COR-L47 (cell line): Measurements from ENCODE around the gene FHIT.
"Not testable (repeated sequence)": the region's sequence is repeated elsewhere in the genome, so short reads cannot be mapped to it uniquely, and the experiment has no call there.

Experiments
- DNase-seq: peaks from one replicate; lab custom pipeline; 2025; lab: John Stamatoyannopoulos, UW

FHIT gene

DNA sequence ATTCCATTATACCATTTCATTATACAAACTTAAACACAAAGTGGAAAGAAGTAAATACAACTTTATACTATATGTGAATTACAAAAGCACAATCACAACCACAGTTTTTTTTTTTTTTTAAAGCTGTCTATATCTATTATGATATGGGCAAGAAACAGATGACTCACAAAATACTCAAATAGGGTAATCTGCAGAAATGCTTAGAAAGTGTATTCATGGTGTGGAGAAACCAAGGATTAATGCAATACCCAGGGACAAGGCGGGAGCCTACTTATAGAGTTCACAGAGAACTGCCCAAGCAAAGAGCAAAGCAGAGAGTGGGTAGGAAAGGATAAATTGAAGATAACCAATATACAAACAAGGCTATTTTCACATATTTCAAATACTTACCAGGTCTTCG lies 332.0 kb downstream of the FHIT start:
- DNase-seq, result no peak

DNA sequence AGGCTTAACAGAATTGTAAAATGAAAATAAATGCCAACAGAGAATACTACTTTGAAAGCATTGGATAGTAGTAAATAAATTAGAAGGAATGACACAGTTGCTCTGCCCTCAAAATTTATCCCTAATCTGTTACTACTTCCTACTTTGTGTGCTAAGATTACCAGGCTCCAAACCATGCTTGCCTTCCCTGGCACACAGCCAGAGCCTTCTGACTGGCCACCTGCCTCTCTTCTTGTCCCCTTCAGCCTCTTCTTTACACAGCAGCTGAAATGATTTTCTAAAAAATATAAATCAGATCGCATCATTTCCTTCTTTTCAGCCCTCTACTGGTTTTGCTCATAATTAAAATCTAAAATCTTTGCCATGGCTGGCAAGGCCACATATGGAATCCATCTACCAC lies 334.1 kb downstream of the FHIT start:
- DNase-seq, result peak; percentile 2

DNA sequence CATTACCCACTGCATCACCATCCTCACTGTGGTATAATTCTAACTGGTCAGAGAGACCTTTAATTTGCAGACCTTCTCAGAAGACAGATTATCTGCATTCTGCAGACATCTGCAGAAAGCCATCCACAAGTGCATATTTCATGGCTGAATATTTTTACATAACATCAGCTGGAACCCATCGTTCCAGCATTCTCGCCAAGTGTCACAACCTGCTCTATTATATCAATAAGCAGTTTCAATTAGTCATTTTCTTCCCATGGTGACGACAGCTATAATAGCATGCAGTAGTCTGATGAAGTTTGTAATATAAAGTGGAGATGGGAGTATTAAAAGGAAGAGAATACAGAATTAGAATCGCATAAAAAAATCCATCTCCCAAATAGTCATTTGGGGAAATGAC lies 334.7 kb downstream of the FHIT start:
- DNase-seq, result no peak

DNA sequence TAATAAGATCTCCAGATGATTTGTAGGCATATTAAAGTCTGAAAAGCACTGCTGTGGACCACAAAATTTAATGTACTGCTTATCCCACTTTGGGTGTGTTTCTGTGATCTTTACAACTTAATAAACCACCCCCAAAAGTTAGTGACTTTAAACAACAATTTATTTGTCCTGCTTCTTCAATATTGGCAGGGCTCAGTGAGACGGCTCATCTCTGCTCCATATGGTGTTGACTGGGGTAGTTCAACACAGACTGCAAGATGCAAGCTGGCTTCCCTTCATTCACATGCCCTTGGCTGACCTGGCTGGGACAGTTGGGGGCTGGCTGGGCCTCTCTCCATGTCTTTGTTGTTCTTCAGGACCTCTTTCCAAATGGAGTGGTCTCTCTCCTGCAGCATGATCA lies 337.8 kb downstream of the FHIT start:
- no peak for DNase-seq

DNA sequence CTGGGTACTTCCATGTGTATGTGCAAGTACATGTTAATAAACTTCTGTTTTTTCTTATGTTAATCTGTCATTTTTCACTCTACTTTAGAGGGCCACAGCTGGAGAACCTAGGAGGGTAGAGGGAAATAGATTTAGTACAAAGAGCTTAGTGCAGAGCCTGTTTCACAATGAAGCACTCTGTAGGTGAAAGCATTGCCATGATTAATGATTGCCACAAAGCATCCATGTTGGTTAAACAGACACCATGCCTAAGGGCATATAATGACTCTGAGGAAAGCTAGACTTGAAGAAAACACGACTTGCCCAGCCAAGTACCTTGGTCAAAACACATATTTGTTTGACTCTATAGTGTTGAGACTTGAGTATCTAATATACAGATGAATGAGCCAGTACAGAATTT lies 338.4 kb downstream of the FHIT start:
- DNase-seq, result no peak

DNA sequence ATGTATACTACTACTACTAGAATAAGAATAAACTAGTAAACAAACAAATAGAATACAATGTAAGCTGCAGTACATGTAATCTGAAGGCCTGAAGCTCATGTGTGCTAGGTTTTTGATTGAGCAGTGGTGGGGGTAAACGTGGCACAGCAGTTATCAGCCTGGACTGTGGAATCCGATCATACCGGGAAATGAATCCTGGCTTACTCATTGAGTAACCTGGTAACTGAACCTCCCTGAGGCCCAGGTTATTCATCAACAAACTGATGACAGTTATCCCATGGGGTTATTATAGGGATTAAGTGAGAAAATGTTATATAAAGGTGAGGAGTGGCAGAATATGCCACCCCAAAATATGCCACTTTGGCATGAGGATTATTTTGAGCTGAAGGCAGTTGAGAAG lies 339.1 kb downstream of the FHIT start:
- DNase-seq, result no peak

DNA sequence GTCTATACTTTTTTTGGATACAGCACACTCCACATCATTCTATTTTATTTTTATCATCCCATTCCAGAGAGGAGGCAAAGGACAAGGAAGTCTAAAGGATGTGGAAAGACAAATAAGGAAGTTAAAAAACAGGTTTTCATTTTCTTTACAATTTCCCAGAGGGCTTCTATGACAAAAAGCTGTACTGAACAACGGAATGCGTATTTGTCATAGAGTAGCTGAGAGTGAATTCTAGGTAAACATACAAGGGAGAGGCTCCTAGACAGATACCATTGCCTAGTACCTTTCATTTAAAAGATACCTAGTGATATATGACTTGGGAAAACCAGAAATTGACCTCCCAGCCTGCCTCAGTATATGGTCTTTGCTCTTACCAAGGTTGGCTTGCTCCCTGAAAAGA lies 341.7 kb downstream of the FHIT start:
- DNase-seq, result no peak

DNA sequence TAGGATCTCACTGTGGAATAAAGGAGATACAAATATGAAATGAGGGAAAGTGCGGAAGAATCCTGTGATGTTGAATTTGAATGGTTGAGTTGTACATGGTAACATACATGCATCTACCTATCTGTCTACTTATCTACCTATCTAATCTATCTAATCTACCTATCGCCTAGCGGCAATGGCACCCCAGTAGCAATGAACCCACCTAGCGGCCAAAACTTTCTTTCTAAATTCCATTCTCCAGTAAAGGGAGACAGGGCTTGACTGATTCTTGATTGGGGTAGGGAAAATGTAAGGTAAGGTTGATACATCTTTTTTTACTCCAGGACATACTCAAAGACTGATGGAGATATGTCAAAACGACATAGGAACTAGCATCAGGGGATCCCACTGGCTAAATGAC lies 345.0 kb downstream of the FHIT start:
- no peak for DNase-seq

DNA sequence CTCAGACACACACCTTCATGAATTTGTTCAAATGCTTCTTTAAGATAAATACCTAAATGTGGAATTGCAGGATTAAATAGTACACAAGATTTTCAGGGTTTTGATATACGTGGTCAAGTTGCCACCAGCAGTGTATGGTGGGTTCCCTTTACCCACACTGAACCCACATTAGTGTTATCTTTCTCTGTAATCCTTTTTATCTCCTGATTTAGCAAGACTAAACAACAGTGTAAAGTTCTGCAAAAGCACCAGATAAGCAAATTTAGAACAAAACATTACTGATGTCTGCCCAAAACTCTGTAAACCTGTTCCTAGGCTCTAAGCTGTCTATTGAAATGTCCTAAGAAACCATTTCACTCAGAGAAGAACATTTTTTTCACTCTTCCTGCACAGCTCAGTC lies 352.9 kb downstream of the FHIT start:
- no peak for DNase-seq

DNA sequence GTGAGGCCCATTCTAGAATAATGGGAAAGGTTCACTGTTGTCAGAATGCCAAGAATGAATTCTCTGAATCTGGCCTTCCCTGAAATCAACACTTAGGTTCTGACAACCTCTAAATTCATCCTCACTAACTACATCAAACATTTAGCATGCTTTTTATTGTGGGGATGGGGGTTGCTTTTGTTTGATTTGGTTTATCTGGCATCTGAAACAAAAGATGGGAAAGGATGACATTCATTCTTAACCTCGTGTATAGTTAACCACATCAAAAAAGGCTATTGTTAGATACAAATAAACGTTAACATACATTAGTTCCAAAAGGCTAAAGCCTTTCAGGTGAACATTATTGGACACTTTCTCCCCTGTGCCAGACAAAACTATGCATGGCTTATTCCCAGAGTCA lies 357.3 kb downstream of the FHIT start:
- no peak for DNase-seq

DNA sequence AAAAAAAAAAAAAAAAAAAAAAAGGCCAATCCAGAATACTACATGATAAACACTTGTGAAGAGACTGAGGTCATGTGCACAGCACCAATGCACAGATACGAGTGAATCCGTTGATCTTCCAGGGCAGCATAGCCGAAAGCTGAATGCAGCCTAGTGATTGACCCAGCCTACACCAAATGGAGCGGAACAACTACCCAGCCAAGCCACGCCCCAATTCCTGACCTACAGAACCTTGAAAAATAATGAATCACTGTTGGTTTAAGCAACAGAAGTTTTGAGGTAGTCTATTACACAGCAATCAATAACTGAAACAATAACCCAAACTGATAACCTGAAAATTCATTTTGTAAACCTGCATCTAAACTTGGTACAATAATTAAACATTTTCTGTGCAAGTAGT lies 361.0 kb downstream of the FHIT start:
- no peak for DNase-seq

DNA sequence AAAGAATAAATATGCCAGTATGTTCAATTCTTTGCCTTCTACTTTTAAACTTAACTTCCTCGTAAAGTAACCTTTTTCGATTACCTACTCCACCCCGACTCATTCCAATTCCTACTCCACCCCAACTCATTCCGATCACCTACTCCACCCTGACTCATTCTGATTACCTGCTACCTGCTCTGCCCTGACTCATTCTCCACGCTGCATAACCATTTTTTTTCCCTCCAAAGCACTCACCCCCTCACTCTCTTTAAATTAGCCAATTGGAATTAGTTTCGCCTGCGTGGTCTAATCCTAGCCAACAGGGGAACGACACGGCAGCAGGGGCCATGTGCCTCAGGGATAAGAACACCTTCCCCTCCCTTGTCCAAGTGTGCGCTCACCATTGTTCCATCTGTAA lies 362.3 kb downstream of the FHIT start:
- not testable (repeated sequence) for DNase-seq

DNA sequence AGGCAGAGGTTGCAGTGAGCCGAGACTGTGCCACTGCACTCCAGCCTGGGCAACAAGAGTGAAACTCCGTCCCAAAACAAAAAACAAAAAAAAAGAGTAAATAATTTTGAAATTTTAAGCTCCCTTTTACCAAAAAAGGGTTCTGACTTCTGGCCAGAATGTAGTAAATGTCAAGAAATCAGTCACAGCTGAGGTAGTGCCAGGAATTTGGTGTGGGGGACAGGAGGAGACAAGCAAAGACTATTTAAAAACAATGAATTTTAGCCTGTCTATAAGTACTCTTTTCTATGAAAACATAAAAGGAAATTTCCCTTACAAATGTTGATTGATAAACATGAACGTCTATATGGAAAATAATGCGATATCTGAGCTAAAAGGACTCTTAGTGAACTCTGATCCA lies 363.7 kb downstream of the FHIT start:
- DNase-seq, result no peak

DNA sequence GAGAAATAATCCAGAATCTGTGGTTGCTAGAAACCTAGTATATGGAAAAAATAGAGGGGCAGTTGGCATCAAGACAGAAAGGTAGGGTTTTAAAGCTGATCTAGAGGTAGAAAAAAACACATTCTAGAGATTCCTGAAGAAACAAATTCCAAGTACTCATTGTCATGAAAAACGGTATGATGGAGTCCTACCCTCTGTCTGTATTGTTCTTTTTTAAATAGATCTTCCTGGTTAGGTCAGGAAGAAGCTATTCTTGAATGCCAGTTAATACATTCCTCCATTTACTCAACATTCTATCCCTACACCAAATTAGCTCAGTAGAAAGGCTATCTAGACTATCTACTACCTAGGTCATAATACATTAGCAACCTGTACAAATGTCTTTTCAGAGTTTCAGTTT lies 364.7 kb downstream of the FHIT start:
- DNase-seq, result no peak

DNA sequence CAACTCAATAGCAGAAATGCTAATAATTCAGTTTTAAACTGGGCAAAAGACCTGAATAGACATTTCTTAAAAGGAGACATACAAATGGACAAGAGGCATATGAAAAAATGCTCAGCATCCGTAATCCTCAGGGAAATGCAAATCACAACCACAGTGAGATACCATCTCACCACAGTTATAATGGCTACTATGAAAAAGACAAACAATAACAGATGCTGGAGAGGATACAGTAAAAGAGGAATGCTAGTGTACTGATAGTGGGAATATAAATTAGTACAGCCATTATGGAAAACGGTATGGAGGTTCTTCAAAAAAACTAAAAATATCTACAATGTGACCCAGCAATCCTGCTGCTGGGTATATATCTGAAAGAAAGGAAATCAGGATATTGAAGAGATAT lies 367.2 kb downstream of the FHIT start:
- no peak for DNase-seq

DNA sequence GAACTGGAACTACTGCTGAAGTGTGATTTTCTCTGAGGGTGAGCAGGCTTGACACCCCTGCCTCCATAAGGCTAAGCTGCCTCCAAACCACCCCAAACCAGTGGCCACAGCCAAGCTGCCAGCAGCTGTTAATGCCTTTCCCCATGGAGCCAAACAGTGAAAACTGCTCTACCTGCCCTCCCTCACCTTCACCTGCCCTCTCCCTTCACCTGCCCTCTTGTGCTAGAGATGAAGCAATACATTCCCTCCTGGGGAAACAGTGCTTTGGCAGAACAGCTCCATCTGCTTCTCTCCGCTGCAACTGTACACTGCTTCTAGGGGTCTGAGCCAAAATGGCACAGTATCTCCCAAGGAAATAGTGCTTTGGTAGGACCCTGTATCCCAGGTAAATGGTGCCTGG lies 374.1 kb downstream of the FHIT start:
- DNase-seq, result no peak

DNA sequence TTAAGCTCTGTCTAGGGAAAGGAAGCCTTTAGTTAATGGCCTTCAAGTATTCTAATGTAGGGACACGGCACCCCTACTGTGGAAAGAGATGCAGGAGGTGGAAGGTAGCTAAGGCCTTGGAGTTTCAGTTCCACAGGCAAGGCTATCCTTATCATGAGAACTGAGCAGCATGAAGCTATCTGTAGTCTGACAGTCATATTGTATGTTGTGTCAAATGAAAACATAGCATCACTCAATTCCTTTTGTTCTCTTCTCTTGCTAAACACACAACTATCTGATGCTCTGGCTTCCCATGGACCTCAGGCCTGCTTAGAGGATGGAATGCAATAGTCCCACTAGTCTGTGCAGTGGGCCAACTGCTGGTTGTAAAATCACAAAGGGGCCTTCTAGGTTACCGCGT lies 380.9 kb downstream of the FHIT start:
- DNase-seq, result no peak

DNA sequence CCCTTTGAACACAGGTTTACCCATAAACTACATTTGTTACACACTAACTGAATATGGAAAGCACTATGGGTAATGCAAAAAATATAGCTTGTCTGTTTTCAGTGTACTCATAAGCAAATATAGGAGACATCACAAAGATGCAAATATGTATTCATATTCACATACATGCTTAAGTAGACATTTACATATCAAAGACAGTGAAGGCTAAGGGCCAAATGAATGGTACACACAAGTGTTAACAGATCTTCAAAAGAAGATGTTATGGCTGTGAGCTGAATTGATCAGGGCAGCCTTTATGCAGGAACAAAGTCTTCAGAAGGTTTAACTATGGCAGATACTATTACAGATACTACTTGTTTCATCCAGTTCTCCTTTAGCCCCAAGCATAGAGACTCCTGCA lies 384.1 kb downstream of the FHIT start:
- DNase-seq, result no peak

DNA sequence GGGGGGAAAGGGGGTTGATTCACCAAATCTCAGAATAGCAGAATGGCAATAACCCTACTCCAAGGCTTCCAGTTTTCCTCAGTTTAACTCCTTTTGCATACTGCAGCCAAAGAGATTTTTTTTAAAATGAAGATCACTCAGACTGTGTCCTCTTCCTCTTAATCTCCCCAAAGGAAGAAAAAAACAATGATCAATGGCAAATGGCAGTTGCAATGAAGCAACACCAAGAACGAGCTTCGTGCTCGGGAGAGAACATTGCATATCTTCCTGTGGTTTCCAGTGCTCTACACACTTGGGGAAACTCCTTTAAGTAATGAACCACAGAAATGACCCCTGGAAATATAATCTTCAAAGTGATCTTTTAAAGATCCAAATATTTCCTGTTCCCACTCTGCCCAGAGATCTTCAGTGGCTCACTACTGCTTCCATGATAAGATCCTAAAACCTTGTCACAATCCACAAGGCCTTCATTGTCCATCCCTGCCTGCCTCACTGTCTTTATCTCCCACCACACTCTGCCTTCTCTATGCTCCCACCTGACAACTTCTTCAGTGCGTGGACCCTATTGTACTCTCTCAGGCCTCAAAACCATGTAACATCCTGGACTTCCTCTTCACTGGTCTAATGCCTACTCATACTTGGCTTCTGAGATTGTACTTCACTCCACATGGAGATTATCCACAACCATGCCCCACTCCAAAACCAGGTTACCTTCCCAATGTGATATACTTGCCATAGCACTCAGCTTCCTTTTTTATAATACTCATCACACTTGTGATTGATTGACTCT lies 394.8 kb downstream of the FHIT start:
- no peak for DNase-seq

DNA sequence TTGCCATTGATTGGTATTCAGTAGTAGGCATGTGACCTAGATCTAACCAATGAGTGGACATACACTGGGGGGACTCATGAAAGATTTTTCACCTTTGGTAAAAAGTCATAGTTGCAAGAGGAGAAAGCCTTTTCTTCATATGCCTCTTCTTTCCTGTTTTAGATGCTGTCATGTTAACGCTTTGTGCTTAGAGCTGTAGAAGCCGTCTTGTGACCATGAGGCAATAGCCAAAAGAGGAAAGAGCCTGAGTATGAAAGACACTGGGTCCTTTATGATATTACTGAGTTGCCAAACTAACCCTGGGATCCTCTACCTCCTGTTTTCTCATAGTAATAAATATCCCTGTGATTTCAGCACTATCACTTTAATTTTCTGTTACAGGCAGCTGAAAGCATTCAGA lies 396.0 kb downstream of the FHIT start:
- no peak for DNase-seq

DNA sequence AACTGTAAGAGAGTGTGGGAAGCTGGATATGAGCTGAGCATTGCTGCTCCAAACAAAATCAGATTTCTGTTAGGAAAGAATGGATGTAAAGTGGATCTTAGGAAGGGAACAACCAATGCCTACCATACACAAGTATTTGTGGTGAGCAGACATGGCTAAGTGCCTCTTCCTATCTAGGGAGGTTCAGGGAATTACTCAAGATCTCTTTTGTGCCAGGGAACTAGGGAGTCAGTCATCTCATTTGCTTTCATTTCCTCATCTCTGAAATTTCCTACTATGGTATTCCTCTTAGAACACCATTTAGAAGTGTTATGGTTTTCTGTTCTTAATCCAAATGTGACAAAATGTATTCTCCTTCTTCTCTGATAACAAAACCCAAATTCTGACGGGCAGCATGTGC lies 396.5 kb downstream of the FHIT start:
- DNase-seq, result no peak

DNA sequence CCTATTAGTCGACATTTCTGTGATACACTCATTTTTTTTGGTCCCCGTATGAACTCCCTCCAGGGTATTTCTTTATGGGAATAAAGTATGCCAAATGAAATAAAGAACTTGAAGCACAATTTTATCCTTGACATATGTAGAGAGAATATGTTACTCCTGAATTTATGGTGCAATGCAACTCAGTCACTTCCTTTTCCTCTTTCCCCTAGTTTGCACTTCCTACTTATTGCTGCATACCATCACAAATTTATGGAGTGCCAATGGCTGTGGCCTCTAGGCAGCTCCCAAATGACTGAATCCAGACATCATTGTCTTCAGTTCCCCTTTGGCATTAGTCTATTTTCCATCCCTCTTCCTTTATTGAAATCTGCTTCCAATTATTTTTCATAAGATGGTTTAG lies 403.5 kb downstream of the FHIT start:
- DNase-seq, result no peak

DNA sequence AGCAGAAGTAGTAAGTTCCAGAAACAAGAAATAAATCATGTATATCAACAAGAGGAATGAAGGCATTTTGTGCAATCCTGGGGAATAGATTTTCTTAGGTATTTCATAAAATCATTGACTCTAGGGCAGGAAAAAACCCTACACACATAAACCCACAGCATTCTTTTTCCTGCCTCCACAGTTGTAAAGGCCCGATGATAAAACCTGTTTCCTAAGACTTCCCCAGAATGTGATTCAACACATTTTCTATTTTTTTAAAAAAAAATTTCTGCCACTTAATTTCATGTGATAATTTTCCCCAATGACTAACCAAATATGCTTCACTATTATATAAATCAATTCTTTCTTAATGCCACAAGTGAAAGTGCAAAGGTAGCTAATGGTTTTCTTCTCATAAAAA lies 407.0 kb downstream of the FHIT start:
- DNase-seq, result no peak

DNA sequence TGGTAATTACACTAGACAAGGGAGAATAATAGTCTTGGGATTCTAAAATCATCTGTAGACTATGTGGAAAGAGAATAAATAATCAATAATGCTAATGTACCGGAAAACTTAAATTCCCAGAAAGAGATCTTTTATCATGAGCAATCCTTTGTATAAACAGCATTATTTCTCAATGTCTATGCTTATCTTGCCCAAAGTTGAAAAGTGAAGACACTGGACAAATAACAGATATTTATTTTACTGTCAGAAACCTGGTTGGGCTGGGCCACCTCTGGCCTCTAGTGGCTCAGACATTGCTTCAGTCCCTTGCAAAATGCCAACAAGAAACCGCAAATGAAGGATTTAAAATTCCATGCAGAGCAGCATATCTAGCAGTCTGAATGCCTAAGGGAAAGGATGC lies 409.9 kb downstream of the FHIT start:
- DNase-seq, result no peak

DNA sequence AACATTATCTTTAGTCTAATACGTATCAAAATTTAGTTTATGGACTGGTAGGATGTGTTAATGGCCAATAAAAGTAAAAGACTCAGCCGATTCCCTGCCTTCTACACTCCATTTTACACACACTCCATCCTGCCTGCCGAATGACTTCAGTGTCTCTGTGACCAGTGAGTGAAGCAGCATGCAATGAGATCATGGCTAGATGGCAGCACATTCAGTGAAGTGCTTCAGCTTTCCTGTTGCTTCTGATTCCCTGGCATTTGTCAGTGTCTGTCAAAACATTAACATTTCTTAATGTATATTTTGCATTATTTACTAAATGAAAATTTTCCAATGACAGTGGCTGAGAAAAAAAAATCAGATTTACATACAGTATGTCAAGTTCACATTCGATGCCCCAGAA lies 412.0 kb downstream of the FHIT start:
- DNase-seq, result no peak
